Kidney epithelial cell (primary cell): Measurements from ENCODE around the gene RAD51B. TPM values are rescaled to one million over a fixed set of nuclear protein-coding genes. Genes with fewer than 3 reads are reported as not detected.

Source experiments
- DNase-seq: peaks from one replicate; pipeline ENCODE4 v3.0.0-alpha.2; 2010; ENCODE audit warnings: low read depth
- H3K27me3 ChIP-seq: 2 replicates; pipeline ENCODE4 v1.6.0; 2011; ENCODE audit warnings: low read length; ENCODE audit not compliant: control insufficient read depth, insufficient read depth
- H3K36me3 ChIP-seq: 2 replicates; pipeline ENCODE4 v1.5.1; 2011; ENCODE audit warnings: low read length; ENCODE audit not compliant: control insufficient read depth, insufficient read depth
- H3K4me3 ChIP-seq: 2 replicates; pipeline ENCODE4 v1.5.1; 2011; ENCODE audit warnings: low read depth, mild to moderate bottlenecking, control low read depth, low read length
- total RNA-seq: library from RNA; depleted of rRNA; stranded (reverse); fragments of >200 nt; gene quantifications from 2 replicates; pipeline ENCODE4 v1.2.3, GENCODE V29; 2015
- TF ChIP-seq, protein P1 (sequence below): IDR thresholded peaks from 2 replicates; pipeline ENCODE4 v1.5.1; 2011; ENCODE audit warnings: mild to moderate bottlenecking, moderate library complexity, low read length, control low read depth, inconsistent platforms; ENCODE audit not compliant: insufficient read depth, poor library complexity, severe bottlenecking

Gene RAD51B
- total RNA-seq, 1 donor from 2014 or later: 9.5 TPM

DNA sequence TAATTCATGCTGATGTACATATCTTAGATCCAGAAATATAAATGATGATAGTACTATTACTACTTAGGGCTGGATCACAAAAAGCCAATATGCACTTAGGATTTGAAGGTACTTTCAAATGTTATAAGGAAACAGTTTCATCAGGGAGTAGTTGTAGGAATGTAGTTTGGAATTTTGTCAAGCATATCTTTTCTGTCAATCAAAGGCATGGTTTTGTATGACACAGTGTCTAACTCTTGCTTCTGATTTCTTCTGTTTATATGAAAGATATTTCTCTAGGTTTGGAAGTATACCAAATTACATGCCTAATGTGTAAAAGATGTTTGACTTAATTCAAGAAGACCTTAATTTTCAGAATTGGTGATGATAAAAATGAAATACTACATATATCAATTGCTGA, 135.7 kb downstream of the RAD51B start:
- no peaks in the 10 kb centered on the region for H3K27me3 ChIP-seq
- TF ChIP-seq, protein P1, sequence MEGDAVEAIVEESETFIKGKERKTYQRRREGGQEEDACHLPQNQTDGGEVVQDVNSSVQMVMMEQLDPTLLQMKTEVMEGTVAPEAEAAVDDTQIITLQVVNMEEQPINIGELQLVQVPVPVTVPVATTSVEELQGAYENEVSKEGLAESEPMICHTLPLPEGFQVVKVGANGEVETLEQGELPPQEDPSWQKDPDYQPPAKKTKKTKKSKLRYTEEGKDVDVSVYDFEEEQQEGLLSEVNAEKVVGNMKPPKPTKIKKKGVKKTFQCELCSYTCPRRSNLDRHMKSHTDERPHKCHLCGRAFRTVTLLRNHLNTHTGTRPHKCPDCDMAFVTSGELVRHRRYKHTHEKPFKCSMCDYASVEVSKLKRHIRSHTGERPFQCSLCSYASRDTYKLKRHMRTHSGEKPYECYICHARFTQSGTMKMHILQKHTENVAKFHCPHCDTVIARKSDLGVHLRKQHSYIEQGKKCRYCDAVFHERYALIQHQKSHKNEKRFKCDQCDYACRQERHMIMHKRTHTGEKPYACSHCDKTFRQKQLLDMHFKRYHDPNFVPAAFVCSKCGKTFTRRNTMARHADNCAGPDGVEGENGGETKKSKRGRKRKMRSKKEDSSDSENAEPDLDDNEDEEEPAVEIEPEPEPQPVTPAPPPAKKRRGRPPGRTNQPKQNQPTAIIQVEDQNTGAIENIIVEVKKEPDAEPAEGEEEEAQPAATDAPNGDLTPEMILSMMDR: no peak
- H3K36me3 ChIP-seq: no peaks in the 10 kb centered on the region
- H3K4me3 ChIP-seq: no peak overlapping the region
- no peak for DNase-seq

- no peak overlapping the region for H3K4me3 ChIP-seq
- DNase-seq: no peak
- TF ChIP-seq, protein P1: no peak
- no peaks in the 10 kb centered on the region for H3K36me3 ChIP-seq
- no peaks in the 10 kb centered on the region for H3K27me3 ChIP-seq
Measured at GRCh38 chr14:67957946-67958345, 138.4 kb downstream of the RAD51B start.

DNA sequence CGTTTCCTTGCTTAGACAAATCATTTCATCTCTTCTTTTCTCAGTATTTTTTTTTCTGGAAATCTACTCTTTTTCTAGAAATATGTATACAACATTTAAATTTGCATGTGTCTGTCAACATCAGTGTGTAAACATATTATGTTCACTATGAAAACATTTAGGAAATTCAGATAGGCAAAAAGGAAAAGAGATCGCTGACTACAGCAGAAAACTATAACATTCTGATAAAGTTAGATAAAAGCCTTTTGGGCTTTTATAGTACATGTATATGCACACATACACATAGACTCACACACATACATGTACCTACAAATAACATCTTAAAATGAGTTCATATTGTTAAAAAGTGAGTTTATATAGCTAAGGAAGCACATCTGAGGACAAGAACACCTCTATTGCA, 142.1 kb downstream of the RAD51B start:
- H3K27me3 ChIP-seq: no peaks in the 10 kb centered on the region
- H3K36me3 ChIP-seq: no peaks in the 10 kb centered on the region
- TF ChIP-seq, protein P1: no peak
- no peak overlapping the region for H3K4me3 ChIP-seq
- no peak for DNase-seq

DNA sequence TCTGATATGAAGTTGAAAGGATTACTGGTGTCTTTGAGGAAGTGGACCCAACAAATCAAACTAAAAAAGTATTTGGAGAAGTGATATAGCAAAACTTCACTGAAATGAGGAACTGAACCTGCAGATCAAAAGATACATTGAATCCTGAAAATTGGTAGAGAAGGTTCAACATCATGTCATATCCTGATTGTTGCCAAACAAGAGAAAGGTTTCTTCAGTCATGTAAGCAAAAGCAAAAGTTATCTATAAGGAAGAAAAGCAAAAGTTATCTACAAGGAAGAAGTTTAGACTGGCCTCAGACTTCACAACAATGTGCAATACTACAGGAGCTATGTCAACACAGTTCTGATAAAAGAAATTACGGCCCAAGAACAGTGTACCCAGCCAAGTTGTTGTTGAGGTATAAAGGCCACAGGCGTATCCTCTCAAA, 142.7 kb downstream of the RAD51B start:
- no peaks in the 10 kb centered on the region for H3K36me3 ChIP-seq
- H3K27me3 ChIP-seq: no peaks in the 10 kb centered on the region
- H3K4me3 ChIP-seq: no peak overlapping the region
- DNase-seq: no peak
- TF ChIP-seq, protein P1: no peak

DNA sequence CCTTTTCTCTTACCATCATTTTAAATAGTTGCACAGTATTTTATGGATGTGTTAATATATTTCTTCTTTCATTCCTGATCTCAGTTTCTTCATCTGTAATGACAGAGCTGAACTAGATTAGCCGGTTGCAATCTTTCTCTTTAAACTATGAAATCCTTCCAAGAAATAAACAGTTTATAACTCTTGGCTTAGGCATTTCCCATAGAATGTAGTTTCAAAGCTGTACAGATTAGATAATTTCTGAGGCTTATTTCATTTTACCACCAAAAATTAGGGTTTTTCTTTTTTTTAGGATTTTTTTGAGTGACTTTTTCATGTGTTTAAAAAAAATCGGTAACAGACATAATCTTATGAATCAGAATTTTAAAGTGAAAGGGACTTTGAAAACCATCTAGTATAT, 144.0 kb downstream of the RAD51B start:
- no peak overlapping the region for H3K4me3 ChIP-seq
- no peaks in the 10 kb centered on the region for H3K27me3 ChIP-seq

More for the DNA sequence above, 144.0 kb downstream of the RAD51B start:
- TF ChIP-seq, protein P1: no peak
- no peaks in the 10 kb centered on the region for H3K36me3 ChIP-seq
- no peak for DNase-seq
